H1 (cell line): ENCODE data around the gene TSKU. TPM values are rescaled to one million over a fixed set of nuclear protein-coding genes. Genes with fewer than 3 reads are reported as not detected.

Experiments
- CTCF ChIA-PET: fragments of 300-600 bp; sonication (Branson Sonifier 250); formaldehyde crosslinking; loops from one replicate; lab custom pipeline; 2021; ENCODE audit not compliant: partially characterized antibody; lab: Charles Lee
- POLR2A ChIA-PET: fragments of 300-600 bp; sonication (Branson Sonifier 250); formaldehyde crosslinking; loops from one replicate; lab custom pipeline; 2021; ENCODE audit warnings: inconsistent platforms; ENCODE audit not compliant: partially characterized antibody; lab: Charles Lee
- DNase-seq, 2 experiments: peaks; one replicate each; pipeline versions ENCODE4 v3.0.0 to v3.0.0-alpha.2; 2010 to 2022; ENCODE audit warnings: low spot score in 2 of 2, low read depth in 1 of 2, mixed read lengths in 1 of 2
- FAIRE-seq: peaks from 2 replicates; lab custom pipeline; 2011; peaks lifted over from hg19 to GRCh38; lab: Jason Lieb, UNC
- H2AFZ ChIP-seq: 2 replicates; pipeline ENCODE4 v1.8.1; 2012; ENCODE audit warnings: low read length, inconsistent platforms
- H2AK5ac ChIP-seq: 2 replicates; pipeline ENCODE4 v1.6.1; 2013; ENCODE audit warnings: low read depth, low read length
- H2BK120ac ChIP-seq: replicated peaks from 2 replicates; pipeline ENCODE3; 2013; ENCODE audit warnings: low read depth, low read length, inconsistent platforms
- H2BK12ac ChIP-seq: 2 replicates; pipeline ENCODE4 v1.6.1; 2013; ENCODE audit warnings: low read depth, low read length
- H2BK15ac ChIP-seq: 2 replicates; pipeline ENCODE4 v1.6.1; 2013; ENCODE audit warnings: low read length
- H2BK20ac ChIP-seq: 2 replicates; pipeline ENCODE4 v1.6.1; 2013; ENCODE audit warnings: low read length
- H2BK5ac ChIP-seq: 2 replicates; pipeline ENCODE4 v1.6.1; 2013; ENCODE audit warnings: low read depth, low read length
- H3K14ac ChIP-seq: 2 replicates; pipeline ENCODE4 v1.6.1; 2013; ENCODE audit warnings: inconsistent platforms; ENCODE audit not compliant: insufficient read length
- H3K18ac ChIP-seq: 2 replicates; pipeline ENCODE4 v1.6.1; 2013; ENCODE audit warnings: low read length; ENCODE audit errors: extremely low read depth
- H3K23ac ChIP-seq: 2 replicates; pipeline ENCODE4 v1.6.1; 2013; ENCODE audit warnings: inconsistent platforms; ENCODE audit not compliant: insufficient read length
- H3K23me2 ChIP-seq: 2 replicates; pipeline ENCODE4 v1.6.1; 2013; ENCODE audit warnings: low read depth, low read length
- H3K27ac ChIP-seq: 2 replicates; pipeline ENCODE4 v1.6.1; 2011; ENCODE audit warnings: low read depth, low read length, inconsistent platforms
- H3K27me3 ChIP-seq, 4 experiments: replicated peaks in 1 of 4; 1 replicate in 1 of 4; 2 replicates in 3 of 4; pipeline versions ENCODE4 v1.6.1 to v1.8.1; 2011 to 2013; ENCODE audit warnings: low read length in 3 of 4, mild to moderate bottlenecking in 3 of 4, inconsistent platforms in 2 of 4, mixed read lengths in 2 of 4, moderate library complexity in 1 of 4; ENCODE audit not compliant: control insufficient read depth in 3 of 4, insufficient read depth in 3 of 4; ENCODE audit errors: extremely low read depth in 1 of 4
- H3K36me3 ChIP-seq, 4 experiments: 2 replicates each; pipeline versions ENCODE4 v1.6.1 to v1.8.1; 2011 to 2013; ENCODE audit warnings: mild to moderate bottlenecking in 4 of 4, low read length in 3 of 4, moderate library complexity in 2 of 4, control low read depth in 1 of 4, inconsistent platforms in 1 of 4; ENCODE audit not compliant: insufficient read depth in 4 of 4, control insufficient read depth in 2 of 4
- H3K4ac ChIP-seq: replicated peaks from 2 replicates; pipeline ENCODE3; 2013; ENCODE audit warnings: low read length, low read depth, mixed read lengths, inconsistent platforms; ENCODE audit not compliant: insufficient read length
- H3K4me1 ChIP-seq, 4 experiments: replicated peaks in 1 of 4; 1 replicate in 1 of 4; 2 replicates in 3 of 4; pipeline versions ENCODE4 v1.6.1 to v1.8.1; 2011 to 2013; ENCODE audit warnings: low read length in 3 of 4, inconsistent platforms in 2 of 4, mixed read lengths in 1 of 4; ENCODE audit not compliant: insufficient read depth in 4 of 4, control insufficient read depth in 3 of 4
- H3K4me2 ChIP-seq, 2 experiments: 2 replicates each; pipeline versions ENCODE4 v1.6.1 to v1.8.1; 2011 to 2013; ENCODE audit warnings: low read depth in 2 of 2, low read length in 2 of 2, control low read depth in 1 of 2, inconsistent platforms in 1 of 2, mild to moderate bottlenecking in 1 of 2; ENCODE audit not compliant: insufficient read depth in 1 of 2
- H3K4me3 ChIP-seq, 4 experiments: fragments of 200-600, 300-600 bp in 1 of 4; sonication (generic), shearing (Covaris generic), sonication (Bioruptor Twin) in 1 of 4; 2 replicates each; pipeline versions ENCODE4 v1.5.1 to v1.8.1; 2011 to 2016; ENCODE audit warnings: low read length in 4 of 4, low read depth in 3 of 4, control low read depth in 2 of 4, inconsistent platforms in 2 of 4, mild to moderate bottlenecking in 2 of 4, mixed read lengths in 1 of 4, moderate library complexity in 1 of 4; ENCODE audit not compliant: insufficient read depth in 2 of 4; ENCODE audit errors: extremely low read depth in 1 of 4
- H3K56ac ChIP-seq: replicated peaks from 2 replicates; pipeline ENCODE3; 2013; ENCODE audit warnings: low read depth, mild to moderate bottlenecking, mixed read lengths, low read length, inconsistent platforms; ENCODE audit not compliant: insufficient read length
- H3K79me1 ChIP-seq: 2 replicates; pipeline ENCODE4 v1.6.1; 2013; ENCODE audit warnings: low read depth, low read length, control low read depth
- H3K79me2 ChIP-seq, 2 experiments: 2 replicates each; pipeline versions ENCODE4 v1.6.1 to v1.8.1; 2012 to 2013; ENCODE audit warnings: low read length in 2 of 2, mild to moderate bottlenecking in 2 of 2, inconsistent platforms in 1 of 2; ENCODE audit not compliant: insufficient read depth in 2 of 2, control insufficient read depth in 1 of 2
- H3K9ac ChIP-seq, 4 experiments: replicated peaks in 1 of 4; 1 replicate in 1 of 4; 2 replicates in 3 of 4; pipeline versions ENCODE4 v1.6.1 to v1.8.1; 2011 to 2013; ENCODE audit warnings: low read depth in 3 of 4, low read length in 3 of 4, control low read depth in 2 of 4, mild to moderate bottlenecking in 2 of 4, moderate library complexity in 2 of 4, inconsistent platforms in 1 of 4; ENCODE audit errors: extremely low read depth in 1 of 4
- H3K9me3 ChIP-seq, 2 experiments: 2 replicates each; pipeline versions ENCODE4 v1.6.1 to v1.8.1; 2012 to 2013; ENCODE audit warnings: mild to moderate bottlenecking in 2 of 2, moderate library complexity in 2 of 2, control low read depth in 1 of 2, inconsistent platforms in 1 of 2, low read depth in 1 of 2, low read length in 1 of 2, mixed read lengths in 1 of 2; ENCODE audit not compliant: insufficient read depth in 2 of 2
- H4K20me1 ChIP-seq, 2 experiments: replicated peaks in 1 of 2; 2 replicates each; pipeline versions ENCODE3 to v1.8.1; 2011 to 2013; ENCODE audit warnings: inconsistent platforms in 2 of 2, low read length in 2 of 2, mild to moderate bottlenecking in 1 of 2; ENCODE audit not compliant: insufficient read depth in 2 of 2, control insufficient read depth in 1 of 2
- H4K5ac ChIP-seq: 2 replicates; pipeline ENCODE4 v1.6.1; 2013; ENCODE audit warnings: low read length, low read depth, mixed read lengths, inconsistent platforms; ENCODE audit not compliant: insufficient read length
- H4K8ac ChIP-seq: 2 replicates; pipeline ENCODE4 v1.8.0; 2013; ENCODE audit warnings: mild to moderate bottlenecking, moderate library complexity, low read length, inconsistent platforms; ENCODE audit not compliant: insufficient read depth; ENCODE audit errors: extremely low read depth
- H4K91ac ChIP-seq: replicated peaks from 2 replicates; pipeline ENCODE3; 2013; ENCODE audit warnings: low read length, mixed read lengths, inconsistent platforms; ENCODE audit not compliant: insufficient read length
- BACH1 ChIP-seq: IDR thresholded peaks from 2 replicates; pipeline ENCODE4 v1.6.1; 2012; ENCODE audit warnings: low read length, improper control_type of control experiment
- KDM4A ChIP-seq: IDR thresholded peaks from one replicate; pipeline ENCODE4 v1.7.1; 2012; ENCODE audit warnings: low read depth, mild to moderate bottlenecking, moderate library complexity, low read length, inconsistent platforms; ENCODE audit not compliant: severe bottlenecking
- POLR2AphosphoS5 ChIP-seq: IDR thresholded peaks from 2 replicates; pipeline ENCODE4 v1.6.1; 2011; ENCODE audit warnings: low read depth, low read length
- WGBS, 2 experiments: shearing (Covaris generic) in 1 of 2; methylation state at CpG; one replicate each; pipeline versions ENCODE4 v1.1.6 to v1.1.7; 2013 to 2015; ENCODE audit warnings: low lambda C conversion rate in 2 of 2, mixed read lengths in 2 of 2, inconsistent platforms in 1 of 2, low coverage in 1 of 2, missing lambda C conversion rate in 1 of 2; ENCODE audit not compliant: insufficient replicate concordance in 2 of 2, insufficient coverage in 1 of 2, insufficient read length in 1 of 2; ENCODE audit errors: extremely low coverage in 1 of 2, missing lambda C conversion rate in 1 of 2; 5-methylcytosine and 5-hydroxymethylcytosine counted together
- polyA plus RNA-seq, 7 experiments: library from polyadenylated mRNA; depleted of rRNA in 3 of 7; stranded (reverse) in 5 of 7; unstranded in 2 of 7; fragments of >200 nt in 5 of 7; fragments of 200-250 nt in 2 of 7; gene quantifications; 1 replicate in 5 of 7; 2 replicates in 1 of 7; 4 replicates in 1 of 7; pipeline versions ENCODE4 v1.2.1 to v1.2.3, GENCODE V29; 2011 to 2013; ENCODE audit warnings: missing spikeins in 2 of 7, mixed read lengths in 2 of 7
- total RNA-seq: library from RNA; stranded (reverse); fragmentation: NEBNext Ultra II Directional; extraction: Animal tissue kit (Norgen Biotek cat#: 25700); gene quantifications from 2 replicates; pipeline ENCODE4 v1.2.1, GENCODE V29; 2021
- TF ChIP-seq, protein P1 (sequence below): IDR thresholded peaks from 2 replicates; pipeline ENCODE4 v1.6.1; 2011; ENCODE audit warnings: low read depth, mild to moderate bottlenecking, low read length; ENCODE audit not compliant: insufficient read depth

The TSKU gene
- total and polyA plus RNA-seq, 2 of the 8 experiments (the other 6 are each of a cell fraction or from before 2014, with no cell fraction given) = 22.8 to 28.4 TPM

DNA sequence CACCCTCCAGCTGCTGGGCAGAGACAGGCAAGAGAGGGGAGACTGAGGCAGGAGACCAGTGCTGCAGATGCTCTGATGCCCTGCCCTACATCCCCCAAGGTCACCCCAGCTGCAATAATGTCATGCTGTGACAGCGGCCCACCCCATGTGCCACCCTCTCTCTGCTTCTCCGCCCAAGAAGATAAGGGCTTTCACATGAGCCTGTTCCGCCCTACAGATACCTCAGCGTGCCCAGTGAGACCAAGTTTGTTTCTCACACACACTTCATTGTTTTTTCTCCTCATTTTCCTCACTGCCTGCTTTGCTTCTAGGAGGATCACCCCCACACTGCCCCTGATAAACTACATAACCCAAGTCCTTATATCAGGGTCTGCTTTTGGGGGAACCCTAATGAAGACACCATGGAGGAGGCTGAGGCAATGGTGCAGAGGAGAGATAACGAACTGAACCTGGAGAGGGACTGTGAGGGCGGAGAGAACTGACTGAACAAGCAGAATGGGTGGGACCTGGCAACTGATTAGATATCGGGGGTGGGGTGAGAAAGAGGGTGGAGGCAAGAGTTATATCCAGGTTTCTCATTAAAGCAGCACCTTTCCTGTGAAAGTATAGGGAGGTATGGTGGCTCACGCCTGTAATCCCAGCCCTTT, 37.5 kb upstream of the TSKU start:
- H4K91ac ChIP-seq = no peak overlapping the region
- H2BK12ac ChIP-seq = peak overlapping the region; percentile 63; the same call in 1 of the 2 replicates
- H4K8ac ChIP-seq = no peak overlapping the region; the same call in 1 of the 2 replicates
- H3K4me1 ChIP-seq = peaks cover 0 to 6% (median 1%) of the 10 kb centered on the region in 4 experiments; a peak in 3 of 7 replicates
- no peak overlapping the region for H2BK120ac ChIP-seq
- no peak overlapping the region for H3K27ac ChIP-seq
- H3K9ac ChIP-seq = no peak overlapping the region
- no peak overlapping the region for H3K4me2 ChIP-seq
- H3K4me3 ChIP-seq = no peak overlapping the region
- H3K23ac ChIP-seq = no peak overlapping the region
- FAIRE-seq (no peak), DNase-seq (no peak)
- no peak overlapping the region for H3K14ac ChIP-seq
- 83% methylated on average over 8 of the region's 8 CpGs; no CpG with 5 or more reads in 1 of the 2 experiments for WGBS, 2 experiments
- H3K18ac ChIP-seq = peak overlapping the region; percentile 6; the same call in 1 of the 2 replicates
- no peaks in the 10 kb centered on the region for H3K9me3 ChIP-seq
- H3K27me3 ChIP-seq = no peaks in the 10 kb centered on the region
- no peak overlapping the region for H2AFZ ChIP-seq
- H3K56ac ChIP-seq = no peak overlapping the region
- peak overlapping the region; percentile 72; the same call in 1 of the 2 replicates for H2BK15ac ChIP-seq
- no peaks in the 10 kb centered on the region for H3K79me1 ChIP-seq
- H4K20me1 ChIP-seq = no peaks in the 10 kb centered on the region
- H3K36me3 ChIP-seq = no peaks in the 10 kb centered on the region
- no peaks in the 10 kb centered on the region for H3K79me2 ChIP-seq
- H2BK5ac ChIP-seq = no peak overlapping the region; the same call in 1 of the 2 replicates
- no peak overlapping the region; the same call in 1 of the 2 replicates for H2BK20ac ChIP-seq
- no peak overlapping the region for H4K5ac ChIP-seq
- CTCF ChIA-PET = interaction anchor here (0.8 to 1.3 kb wide), 6 partner anchors 11 to 173 kb away, joined by 3 to 4 read pairs (median 3); no protein-coding TSS in a partner anchor
- TF ChIP-seq POLR2AphosphoS5 = no peak
- no peak for TF ChIP-seq BACH1
- TF ChIP-seq, protein P1, sequence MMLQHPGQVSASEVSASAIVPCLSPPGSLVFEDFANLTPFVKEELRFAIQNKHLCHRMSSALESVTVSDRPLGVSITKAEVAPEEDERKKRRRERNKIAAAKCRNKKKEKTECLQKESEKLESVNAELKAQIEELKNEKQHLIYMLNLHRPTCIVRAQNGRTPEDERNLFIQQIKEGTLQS = no peak
- no peak for TF ChIP-seq KDM4A
- POLR2A ChIA-PET = no interaction called here
- H3K4ac ChIP-seq = no peak overlapping the region
- H2AK5ac ChIP-seq = no peak overlapping the region
- no peaks in the 10 kb centered on the region for H3K23me2 ChIP-seq
